Measurements from ENCODE around the gene HAVCR1. TPM values are rescaled to one million over a fixed set of nuclear protein-coding genes. Genes with fewer than 3 reads are reported as not detected.

HAVCR1 gene
- total and polyA plus RNA-seq, 2 donors (not counting 1 experiment from before 2014, with no cell fraction given) = not detected

- Histone ChIP-seq H3K79me2 (ENCODE audit: control insufficient read depth, insufficient read depth, low read length) (no peaks in the 10 kb centered on the region), H3K4me2 (replicated peaks; ENCODE audit: low read depth, low read length, poor library complexity, severe bottlenecking) (no peak overlapping the region), H2AFZ (ENCODE audit: insufficient read depth, low read depth, low read length, poor library complexity, severe bottlenecking) (no peak overlapping the region), H3K4me3 (ENCODE audit: control extremely low read depth in 1 of 5, extremely low read depth in 1 of 5, insufficient read depth in 1 of 5, low read depth in 2 of 5, low read length in 4 of 5) (no peak overlapping the region), H3K4me1 (ENCODE audit: control insufficient read depth in 2 of 2, insufficient read depth in 2 of 2, low read length in 2 of 2) (no peaks in the 10 kb centered on the region), H3K9ac (ENCODE audit: low read length) (no peak overlapping the region), H3K27ac (ENCODE audit: low read length in 2 of 2) (no peak overlapping the region), H3K27me3 (replicated peaks in 1 of 4; ENCODE audit: control extremely low read depth in 1 of 4, control insufficient read depth in 3 of 4, insufficient read depth in 4 of 4, low read length in 3 of 4) (peaks cover 0 to 6% (median 2%) of the 10 kb centered on the region in 4 experiments), H4K20me1 (ENCODE audit: control insufficient read depth, insufficient read depth, low read length, poor library complexity, severe bottlenecking) (no peaks in the 10 kb centered on the region), H3K36me3 (replicated peaks in 1 of 2; ENCODE audit: control extremely low read depth in 1 of 2, control insufficient read depth in 1 of 2, extremely low read depth in 1 of 2, insufficient read depth in 2 of 2, low read length in 1 of 2) (no peaks in the 10 kb centered on the region), H3K9me3 (ENCODE audit: control extremely low read depth in 1 of 3, control insufficient read depth in 2 of 3, insufficient read depth in 1 of 3, low read length in 2 of 3) (peaks cover 0 to 3% (median 0%) of the 10 kb centered on the region in 3 donors)
- ATAC-seq (ENCODE audit: low read depth) (no peak), DNase-seq (no peak)
- H3K9me3 Mint-ChIP-seq (ENCODE audit: insufficient read depth) = no peaks in the 10 kb centered on the region
- no peak overlapping the region for H3K27ac Mint-ChIP-seq
- intact Hi-C loops (cut with micrococcal nuclease) = no loop called here
- POLR2A ChIA-PET = no interaction called here
- peaks cover 27% of the 10 kb centered on the region for H3K27me3 Mint-ChIP-seq
- CTCF ChIA-PET = no interaction called here
- TF ChIP-seq CTCF (IDR thresholded peaks at IDR 0.05) (no peak), EZH2 (IDR thresholded peaks at IDR 0.05; ENCODE audit: borderline replicate concordance, insufficient read depth, low read depth, low read length, poor library complexity, severe bottlenecking) (no peak)
- H3K4me1 Mint-ChIP-seq = peaks cover 11% of the 10 kb centered on the region
- H3K4me3 Mint-ChIP-seq = no peak overlapping the region
These were observed 77.4 kb downstream of the HAVCR1 start for GRCh38 chr5:156981481-156981880.

Other genes with a start within 250 kb of the HAVCR1 start
- 0.15 and 0.36 TPM in 2 replicates for gene PPP1R2B, start 208.8 kb downstream of the HAVCR1 start, total RNA-seq
- gene PPP1R2B, start 208.8 kb downstream of the HAVCR1 start, polyA plus RNA-seq = not detected in 2 replicates
- not detected in 2 replicates for gene TIMD4, start 95.9 kb downstream of the HAVCR1 start, total RNA-seq
- 0.07 and 0.16 TPM in 2 replicates for gene TIMD4, start 95.9 kb downstream of the HAVCR1 start, polyA plus RNA-seq
- gene HAVCR2, start 49.9 kb upstream of the HAVCR1 start, total RNA-seq = 2.3 and 2.6 TPM in 2 replicates
- gene HAVCR2, start 49.9 kb upstream of the HAVCR1 start, polyA plus RNA-seq = 0.55 and 0.64 TPM in 2 replicates
- 19.3 and 21.4 TPM in 2 replicates for gene MED7, start 83.7 kb upstream of the HAVCR1 start, total RNA-seq
- 4.6 and 5.8 TPM in 2 replicates for gene MED7, start 83.7 kb upstream of the HAVCR1 start, polyA plus RNA-seq
- gene GARIN3, start 107.1 kb upstream of the HAVCR1 start, total RNA-seq = not detected in 2 replicates
- gene GARIN3, start 107.1 kb upstream of the HAVCR1 start, polyA plus RNA-seq = not detected in 2 replicates
- 1.1 and 1.6 TPM in 2 replicates for gene ITK, start 121.7 kb upstream of the HAVCR1 start, total RNA-seq
- 0.75 and 3.9 TPM in 2 replicates for gene ITK, start 121.7 kb upstream of the HAVCR1 start, polyA plus RNA-seq
- 663 and 681 TPM in 2 replicates for gene CYFIP2, start 207.0 kb upstream of the HAVCR1 start, total RNA-seq
- gene CYFIP2, start 207.0 kb upstream of the HAVCR1 start, polyA plus RNA-seq = 227 and 231 TPM in 2 replicates